Measurements from ENCODE around the gene TLL2.

The TLL2 gene

GRCh38 chr10:96322275-96322674 is 191.5 kb downstream of the TLL2 start:
- Histone ChIP-seq H3K4me1 (ENCODE audit: insufficient read depth, low read length) (peaks cover 12% of the 10 kb centered on the region), H3K9ac (ENCODE audit: low read depth, low read length) (no peak overlapping the region), H3K36me3 (ENCODE audit: insufficient read depth, low read length) (no peaks in the 10 kb centered on the region), H3K9me3 (ENCODE audit: control insufficient read depth, insufficient read depth, low read length) (no peaks in the 10 kb centered on the region)

- Histone ChIP-seq H3K9ac (ENCODE audit: low read depth, low read length) (no peak overlapping the region), H3K4me1 (ENCODE audit: insufficient read depth, low read length) (peaks cover 12% of the 10 kb centered on the region), H3K9me3 (ENCODE audit: control insufficient read depth, insufficient read depth, low read length) (no peaks in the 10 kb centered on the region), H3K36me3 (ENCODE audit: insufficient read depth, low read length) (no peaks in the 10 kb centered on the region)
Measured at GRCh38 chr10:96321822-96322221, 191.9 kb downstream of the TLL2 start.

- Histone ChIP-seq H3K9ac (ENCODE audit: low read depth, low read length) (no peak overlapping the region), H3K36me3 (ENCODE audit: insufficient read depth, low read length) (no peaks in the 10 kb centered on the region), H3K9me3 (ENCODE audit: control insufficient read depth, insufficient read depth, low read length) (no peaks in the 10 kb centered on the region), H3K4me1 (ENCODE audit: insufficient read depth, low read length) (peaks cover 12% of the 10 kb centered on the region)
Measured at GRCh38 chr10:96319754-96320474, 193.8 kb downstream of the TLL2 start.

GRCh38 chr10:96317067-96317833 is 196.5 kb downstream of the TLL2 start:
- Histone ChIP-seq H3K36me3 (ENCODE audit: insufficient read depth, low read length) (no peaks in the 10 kb centered on the region), H3K4me1 (ENCODE audit: insufficient read depth, low read length) (peaks cover 14% of the 10 kb centered on the region)

More at GRCh38 chr10:96317067-96317833, 196.5 kb downstream of the TLL2 start:
- no peaks in the 10 kb centered on the region for H3K9me3 ChIP-seq (ENCODE audit: control insufficient read depth, insufficient read depth, low read length)
- H3K9ac ChIP-seq (ENCODE audit: low read depth, low read length): no peak overlapping the region
